ENCODE measurements around the gene MMP23B.
"Not testable (repeated sequence)": the region's sequence is repeated elsewhere in the genome, so short reads cannot be mapped to it uniquely, and the experiment has no call there.

MMP23B gene

GRCh38 chr1:1627829-1628753 is 3.9 kb upstream of the MMP23B start:
- Mint-ChIP-seq H3K27me3 (peaks cover 4% of the 10 kb centered on the region), H3K4me3 (peak overlapping the region; percentile 57), H3K36me3 (peaks cover 2% of the 10 kb centered on the region), H3K9me3 (no peaks in the 10 kb centered on the region), H3K27ac (no peak overlapping the region), H3K4me1 (peaks cover 11% of the 10 kb centered on the region)
- ATAC-seq (ENCODE audit: low read depth): no peak
- no peak for DNase-seq (ENCODE audit: low spot score in 2 of 2)

- Mint-ChIP-seq H3K9me3 (no peaks in the 10 kb centered on the region), H3K36me3 (peaks cover 2% of the 10 kb centered on the region), H3K4me1 (peaks cover 11% of the 10 kb centered on the region), H3K27me3 (peaks cover 4% of the 10 kb centered on the region), H3K27ac (no peak overlapping the region), H3K4me3 (peak overlapping the region; percentile 57)
- DNase-seq (ENCODE audit: low spot score in 2 of 2) (no peak), ATAC-seq (ENCODE audit: low read depth) (no peak)
Measured at GRCh38 chr1:1628754-1629429, 3.1 kb upstream of the MMP23B start.

- Mint-ChIP-seq H3K36me3 (peaks cover 2% of the 10 kb centered on the region), H3K4me1 (peaks cover 11% of the 10 kb centered on the region), H3K27ac (peak overlapping the region; percentile 91), H3K4me3 (peak overlapping the region; percentile 80), H3K9me3 (no peaks in the 10 kb centered on the region), H3K27me3 (peaks cover 4% of the 10 kb centered on the region)
- DNase-seq (ENCODE audit: low spot score in 2 of 2): no peak
- ATAC-seq (ENCODE audit: low read depth): peak; percentile 35
Measured at GRCh38 chr1:1629430-1630190, 2.4 kb upstream of the MMP23B start.

- peak; percentile 86 to 95 for DNase-seq (ENCODE audit: low spot score in 2 of 2)
- H3K36me3 Mint-ChIP-seq: peaks cover 2% of the 10 kb centered on the region
- H3K4me1 Mint-ChIP-seq: peaks cover 11% of the 10 kb centered on the region
- ATAC-seq (ENCODE audit: low read depth): peak; percentile 90
- peak overlapping the region; percentile 83 for H3K4me3 Mint-ChIP-seq
- H3K27me3 Mint-ChIP-seq: peaks cover 4% of the 10 kb centered on the region
- peak overlapping the region; percentile 91 for H3K27ac Mint-ChIP-seq
- H3K9me3 Mint-ChIP-seq: no peaks in the 10 kb centered on the region
Measured at GRCh38 chr1:1630191-1630964, 1.6 kb upstream of the MMP23B start.

- no peak for DNase-seq (ENCODE audit: low spot score in 2 of 2)
- peaks cover 9% of the 10 kb centered on the region for H3K4me1 Mint-ChIP-seq
- H3K27ac Mint-ChIP-seq: no peak overlapping the region
- ATAC-seq (ENCODE audit: low read depth): no peak
- H3K36me3 Mint-ChIP-seq: peaks cover 2% of the 10 kb centered on the region
- peaks cover 4% of the 10 kb centered on the region for H3K27me3 Mint-ChIP-seq
- peak overlapping the region; percentile 69 for H3K4me3 Mint-ChIP-seq
- H3K9me3 Mint-ChIP-seq: no peaks in the 10 kb centered on the region
Measured at GRCh38 chr1:1630965-1631781, 800 bp upstream of the MMP23B start.

- not testable (repeated sequence) for H3K4me1 Mint-ChIP-seq; H3K36me3 Mint-ChIP-seq; ATAC-seq (ENCODE audit: low read depth)
Measured at GRCh38 chr1:1633409-1633808, 1.4 kb downstream of the MMP23B start.

GRCh38 chr1:1634613-1635012 is 2.6 kb downstream of the MMP23B start:
- not testable (repeated sequence) for ATAC-seq (ENCODE audit: low read depth); H3K36me3 Mint-ChIP-seq; DNase-seq (ENCODE audit: low spot score in 2 of 2); H3K27me3 Mint-ChIP-seq; H3K9me3 Mint-ChIP-seq; H3K27ac Mint-ChIP-seq; H3K4me1 Mint-ChIP-seq; H3K4me3 Mint-ChIP-seq

More at GRCh38 chr1:1633409-1633808, 1.4 kb downstream of the MMP23B start:
- not testable (repeated sequence) for H3K9me3 Mint-ChIP-seq; H3K27ac Mint-ChIP-seq; DNase-seq (ENCODE audit: low spot score in 2 of 2); H3K4me3 Mint-ChIP-seq; H3K27me3 Mint-ChIP-seq

- not testable (repeated sequence) for H3K36me3 Mint-ChIP-seq; H3K27me3 Mint-ChIP-seq; ATAC-seq (ENCODE audit: low read depth); DNase-seq (ENCODE audit: low spot score in 2 of 2); H3K4me1 Mint-ChIP-seq; H3K4me3 Mint-ChIP-seq; H3K9me3 Mint-ChIP-seq; H3K27ac Mint-ChIP-seq
Measured at GRCh38 chr1:1636621-1637478, 4.9 kb downstream of the MMP23B start.

GRCh38 chr1:1637479-1637875 is 5.5 kb downstream of the MMP23B start:
- not testable (repeated sequence) for DNase-seq (ENCODE audit: low spot score in 2 of 2); H3K4me1 Mint-ChIP-seq; H3K9me3 Mint-ChIP-seq; H3K36me3 Mint-ChIP-seq; H3K27ac Mint-ChIP-seq; ATAC-seq (ENCODE audit: low read depth); H3K4me3 Mint-ChIP-seq; H3K27me3 Mint-ChIP-seq

GRCh38 chr1:1638528-1638927 is 6.6 kb downstream of the MMP23B start:
- H3K4me3 Mint-ChIP-seq; H3K9me3 Mint-ChIP-seq; H3K4me1 Mint-ChIP-seq; DNase-seq (ENCODE audit: low spot score in 2 of 2); H3K27ac Mint-ChIP-seq; H3K27me3 Mint-ChIP-seq; H3K36me3 Mint-ChIP-seq; ATAC-seq (ENCODE audit: low read depth): not testable (repeated sequence)

GRCh38 chr1:1639368-1639767 is 7.4 kb downstream of the MMP23B start:
- not testable (repeated sequence) for H3K27ac Mint-ChIP-seq; ATAC-seq (ENCODE audit: low read depth); H3K9me3 Mint-ChIP-seq; H3K4me1 Mint-ChIP-seq; H3K4me3 Mint-ChIP-seq; H3K36me3 Mint-ChIP-seq; DNase-seq (ENCODE audit: low spot score in 2 of 2); H3K27me3 Mint-ChIP-seq

- H3K27me3 Mint-ChIP-seq; H3K4me3 Mint-ChIP-seq; ATAC-seq (ENCODE audit: low read depth); DNase-seq (ENCODE audit: low spot score in 2 of 2); H3K9me3 Mint-ChIP-seq; H3K4me1 Mint-ChIP-seq; H3K27ac Mint-ChIP-seq; H3K36me3 Mint-ChIP-seq: not testable (repeated sequence)
Measured at GRCh38 chr1:1640081-1640480, 8.1 kb downstream of the MMP23B start.

Measured in memory B cell (primary cell).